GM18505 (cell line): ENCODE measurements around the gene BMPER.

ENCODE experiments used
- ATAC-seq: cut with Tn5 transposase; IDR thresholded peaks from one replicate; pipeline ENCODE4 v1.9.1; 2021; ENCODE audit not compliant: unreplicated experiment
- POLR2A ChIP-seq: IDR thresholded peaks from 4 replicates; pipeline ENCODE4 v1.6.1; 2011; ENCODE audit warnings: borderline replicate concordance; ENCODE audit not compliant: insufficient read depth, insufficient read length; ENCODE audit errors: extremely low read depth

Gene BMPER

GRCh38 chr7:33921216-33921938, 16.0 kb downstream of the BMPER start:
- TF ChIP-seq POLR2A = no peak
- ATAC-seq = no peak

- no peak for TF ChIP-seq POLR2A
- ATAC-seq = no peak
Observed at GRCh38 chr7:33922820-33923219, 17.5 kb downstream of the BMPER start.

- no peak for ATAC-seq
- TF ChIP-seq POLR2A = no peak
Observed at GRCh38 chr7:33923440-33924229, 18.3 kb downstream of the BMPER start.

- no peak for ATAC-seq
- TF ChIP-seq POLR2A = no peak
Observed at GRCh38 chr7:33926535-33926934, 21.2 kb downstream of the BMPER start.

GRCh38 chr7:33928986-33929385, 23.6 kb downstream of the BMPER start:
- no peak for ATAC-seq
- TF ChIP-seq POLR2A = no peak

GRCh38 chr7:33932221-33932620, 26.9 kb downstream of the BMPER start:
- ATAC-seq = no peak
- TF ChIP-seq POLR2A = no peak

GRCh38 chr7:33932832-33933468, 27.6 kb downstream of the BMPER start:
- ATAC-seq = peak; percentile 73
- no peak for TF ChIP-seq POLR2A

GRCh38 chr7:33933611-33934281, 28.4 kb downstream of the BMPER start:
- ATAC-seq = no peak

GRCh38 chr7:33934391-33934790, 29.1 kb downstream of the BMPER start:
- no peak for ATAC-seq
- no peak for TF ChIP-seq POLR2A

More at GRCh38 chr7:33933611-33934281, 28.4 kb downstream of the BMPER start:
- TF ChIP-seq POLR2A = no peak

- TF ChIP-seq POLR2A = no peak
- no peak for ATAC-seq
Observed at GRCh38 chr7:33936503-33936902, 31.2 kb downstream of the BMPER start.

GRCh38 chr7:33937871-33938270, 32.5 kb downstream of the BMPER start:
- TF ChIP-seq POLR2A = no peak
- ATAC-seq = no peak

- no peak for ATAC-seq
- TF ChIP-seq POLR2A = no peak
Observed at GRCh38 chr7:33939121-33939520, 33.8 kb downstream of the BMPER start.

- TF ChIP-seq POLR2A = no peak
- no peak for ATAC-seq
Observed at GRCh38 chr7:33940503-33940902, 35.2 kb downstream of the BMPER start.
